NCI-H82 treated with DMSO at 0.1 percent for 48 hours (cell line): Measurements from ENCODE around the gene TCEAL4.

ENCODE experiments used
- DNase-seq: peaks from one replicate; lab custom pipeline; 2025; ENCODE audit not compliant: unreplicated experiment; lab: John Stamatoyannopoulos, UW

The TCEAL4 gene

GRCh38 chrX:103585411-103586313, at the start of gene TCEAL4:
Gene TCEAL4, plus strand, starts transcription at chrX:103585515. Its CDS starts 1,161 bp downstream, at chrX:103586676.
- DNase-seq: peak; percentile 5

GRCh38 chrX:103536071-103536470, 49.2 kb upstream of the TCEAL4 start:
- DNase-seq: no peak

GRCh38 chrX:103536732-103537131, 48.6 kb upstream of the TCEAL4 start:
- no peak for DNase-seq

GRCh38 chrX:103537871-103538387, 47.4 kb upstream of the TCEAL4 start:
- no peak for DNase-seq

- DNase-seq: no peak
Observed at GRCh38 chrX:103538728-103539127, 46.6 kb upstream of the TCEAL4 start.

GRCh38 chrX:103539695-103540094, 45.6 kb upstream of the TCEAL4 start:
- no peak for DNase-seq

- DNase-seq: no peak
Observed at GRCh38 chrX:103540145-103540544, 45.2 kb upstream of the TCEAL4 start.

GRCh38 chrX:103549916-103550315, 35.4 kb upstream of the TCEAL4 start:
- no peak for DNase-seq

- DNase-seq: no peak
Observed at GRCh38 chrX:103550415-103551051, 34.8 kb upstream of the TCEAL4 start.

GRCh38 chrX:103552236-103552635, 33.1 kb upstream of the TCEAL4 start:
- DNase-seq: no peak

- DNase-seq: no peak
Observed at GRCh38 chrX:103554687-103555424, 30.5 kb upstream of the TCEAL4 start.

- no peak for DNase-seq
Observed at GRCh38 chrX:103556963-103557612, 28.2 kb upstream of the TCEAL4 start.

- no peak for DNase-seq
Observed at GRCh38 chrX:103560256-103560655, 25.1 kb upstream of the TCEAL4 start.

GRCh38 chrX:103562801-103563200, 22.5 kb upstream of the TCEAL4 start:
- no peak for DNase-seq

- DNase-seq: no peak
Observed at GRCh38 chrX:103565197-103565596, 20.1 kb upstream of the TCEAL4 start.

GRCh38 chrX:103565752-103566151, 19.6 kb upstream of the TCEAL4 start:
- DNase-seq: no peak

- DNase-seq: no peak
Observed at GRCh38 chrX:103571121-103571520, 14.2 kb upstream of the TCEAL4 start.

- no peak for DNase-seq
Observed at GRCh38 chrX:103571726-103572125, 13.6 kb upstream of the TCEAL4 start.

- no peak for DNase-seq
Observed at GRCh38 chrX:103573202-103573601, 12.1 kb upstream of the TCEAL4 start.

GRCh38 chrX:103584596-103584995, 719 bp upstream of the TCEAL4 start:
- DNase-seq: no peak

GRCh38 chrX:103586314-103586646, 965 bp downstream of the TCEAL4 start:
- DNase-seq: no peak
